ENCODE data around the gene DIP2B. TPM values are rescaled to one million over a fixed set of nuclear protein-coding genes. Genes with fewer than 3 reads are reported as not detected.

Gene DIP2B
- total RNA-seq, 1 donor from 2014 or later = 16.5 TPM

GRCh38 chr12:50625029-50625925 is 120.5 kb downstream of the DIP2B start:
- intact Hi-C loops (cut with DNase I) = no loop called here
- no peak for DNase-seq (ENCODE audit: low spot score)

GRCh38 chr12:50626026-50626425 is 121.2 kb downstream of the DIP2B start:
- intact Hi-C loops (cut with DNase I) = no loop called here
- DNase-seq (ENCODE audit: low spot score) = no peak

GRCh38 chr12:50627491-50627890 is 122.7 kb downstream of the DIP2B start:
- intact Hi-C loops (cut with DNase I) = no loop called here
- no peak for DNase-seq (ENCODE audit: low spot score)

GRCh38 chr12:50628394-50628793 is 123.6 kb downstream of the DIP2B start:
- no peak for DNase-seq (ENCODE audit: low spot score)
- intact Hi-C loops (cut with DNase I) = no loop called here

GRCh38 chr12:50633955-50634354 is 129.2 kb downstream of the DIP2B start:
- DNase-seq (ENCODE audit: low spot score) = no peak
- intact Hi-C loops (cut with DNase I) = no loop called here

- intact Hi-C loops (cut with DNase I) = no loop called here
These were observed 129.6 kb downstream of the DIP2B start for GRCh38 chr12:50634379-50634778.

GRCh38 chr12:50635364-50635763 is 130.6 kb downstream of the DIP2B start:
- DNase-seq (ENCODE audit: low spot score) = no peak
- intact Hi-C loops (cut with DNase I) = no loop called here

More at GRCh38 chr12:50634379-50634778, 129.6 kb downstream of the DIP2B start:
- no peak for DNase-seq (ENCODE audit: low spot score)

GRCh38 chr12:50635857-50636256 is 131.1 kb downstream of the DIP2B start:
- no peak for DNase-seq (ENCODE audit: low spot score)
- intact Hi-C loops (cut with DNase I) = no loop called here

GRCh38 chr12:50636505-50636904 is 131.7 kb downstream of the DIP2B start:
- DNase-seq (ENCODE audit: low spot score) = no peak
- intact Hi-C loops (cut with DNase I) = no loop called here

- intact Hi-C loops (cut with DNase I) = loop anchor here (1.0 kb wide), 1 partner anchor 134 kb away; the partner anchor contains the start of gene DIP2B
These were observed 133.2 kb downstream of the DIP2B start for GRCh38 chr12:50637870-50638481.

GRCh38 chr12:50638482-50638880 is 133.7 kb downstream of the DIP2B start:
- intact Hi-C loops (cut with DNase I) = loop anchor here (1.0 kb wide), 1 partner anchor 134 kb away; the partner anchor contains the start of gene DIP2B

More at GRCh38 chr12:50637870-50638481, 133.2 kb downstream of the DIP2B start:
- no peak for DNase-seq (ENCODE audit: low spot score)

GRCh38 chr12:50639721-50640120 is 134.9 kb downstream of the DIP2B start:
- intact Hi-C loops (cut with DNase I) = no loop called here
- DNase-seq (ENCODE audit: low spot score) = no peak

More at GRCh38 chr12:50638482-50638880, 133.7 kb downstream of the DIP2B start:
- DNase-seq (ENCODE audit: low spot score) = no peak

GRCh38 chr12:50640321-50640939 is 135.6 kb downstream of the DIP2B start:
- DNase-seq (ENCODE audit: low spot score) = no peak
- intact Hi-C loops (cut with DNase I) = no loop called here

- no peak for DNase-seq (ENCODE audit: low spot score)
- intact Hi-C loops (cut with DNase I) = no loop called here
These were observed 136.8 kb downstream of the DIP2B start for GRCh38 chr12:50641566-50641965.

- no peak for DNase-seq (ENCODE audit: low spot score)
- intact Hi-C loops (cut with DNase I) = no loop called here
These were observed 137.3 kb downstream of the DIP2B start for GRCh38 chr12:50642035-50642451.

GRCh38 chr12:50642761-50643160 is 138.0 kb downstream of the DIP2B start:
- intact Hi-C loops (cut with DNase I) = no loop called here
- DNase-seq (ENCODE audit: low spot score) = no peak

GRCh38 chr12:50647031-50647430 is 142.2 kb downstream of the DIP2B start:
- no peak for DNase-seq (ENCODE audit: low spot score)
- intact Hi-C loops (cut with DNase I) = no loop called here

GRCh38 chr12:50647479-50647878 is 142.7 kb downstream of the DIP2B start:
- intact Hi-C loops (cut with DNase I) = no loop called here

GRCh38 chr12:50650285-50650684 is 145.5 kb downstream of the DIP2B start:
- no peak for DNase-seq (ENCODE audit: low spot score)
- intact Hi-C loops (cut with DNase I) = no loop called here

More at GRCh38 chr12:50647479-50647878, 142.7 kb downstream of the DIP2B start:
- no peak for DNase-seq (ENCODE audit: low spot score)

- intact Hi-C loops (cut with DNase I) = no loop called here
These were observed 150.7 kb downstream of the DIP2B start for GRCh38 chr12:50655374-50655921.

More at GRCh38 chr12:50655374-50655921, 150.7 kb downstream of the DIP2B start:
- DNase-seq (ENCODE audit: low spot score) = no peak
